ENCODE results near the gene PAK6. TPM values are rescaled to one million over a fixed set of nuclear protein-coding genes. Genes with fewer than 3 reads are reported as not detected.

The PAK6 gene
- total RNA-seq, 5 donors from 2014 or later (not counting 1 experiment from before 2014, with no cell fraction given) = 0.28 to 2.1 (median 1.4) TPM; not detected in 2

DNA sequence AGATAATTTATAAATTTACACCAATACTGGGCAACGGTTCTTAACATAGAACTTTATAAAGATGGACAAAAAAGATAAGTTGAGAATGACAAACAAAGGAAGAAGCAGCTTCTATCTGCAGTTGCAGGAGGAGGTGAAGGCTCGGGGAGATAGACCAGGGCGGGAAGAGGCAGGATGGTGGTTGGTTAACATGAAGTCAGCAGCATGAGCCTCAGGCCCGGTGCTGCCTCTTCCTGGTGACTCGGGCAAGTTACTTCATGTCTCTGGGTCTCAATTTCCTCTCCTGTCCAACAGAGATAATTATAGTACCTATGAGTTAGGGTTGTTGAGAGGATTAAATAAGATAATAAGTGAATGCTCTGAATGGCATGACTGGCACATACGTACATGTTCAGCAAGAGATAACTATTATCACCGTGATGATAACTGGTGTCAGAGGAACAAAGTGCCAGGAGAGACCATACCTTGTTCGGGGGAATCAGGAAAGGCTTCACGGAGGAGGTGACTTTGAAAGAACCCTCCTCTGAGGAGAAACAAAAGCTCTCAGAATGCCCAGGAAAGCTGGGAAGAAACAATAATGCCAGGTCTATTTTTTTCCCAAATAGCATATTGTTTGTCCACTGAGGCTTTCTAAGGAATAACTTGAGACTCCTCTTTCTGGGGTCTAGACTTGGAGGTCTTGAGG is 4.4 kb downstream of the PAK6 start:
- H3K4me3 Mint-ChIP-seq = no peak overlapping the region
- Histone ChIP-seq H3K27me3 (replicated peaks in 1 of 2; ENCODE audit: control insufficient read depth in 2 of 2, extremely low read depth in 1 of 2, insufficient read depth in 2 of 2, low read length in 1 of 2) (peaks cover 0 to 41% of the 10 kb centered on the region in 2 experiments), H3K4me3 (ENCODE audit: control insufficient read depth in 1 of 2, extremely low read depth in 1 of 2, low read length in 1 of 2) (no peak overlapping the region), H3K9me3 (no peaks in the 10 kb centered on the region), H3K27ac (ENCODE audit: low read length) (no peak overlapping the region), H3K4me1 (ENCODE audit: control insufficient read depth in 1 of 2, extremely low read depth in 1 of 2, insufficient read depth in 2 of 2, low read length in 2 of 2) (peaks cover 0 to 11% of the 10 kb centered on the region in 2 experiments), H3K36me3 (ENCODE audit: control insufficient read depth in 2 of 2, extremely low read depth in 1 of 2, insufficient read depth in 1 of 2, low read length in 1 of 2) (no peaks in the 10 kb centered on the region)
- WGBS (ENCODE audit: insufficient coverage) = 93% methylated on average over 3 of the region's 9 CpGs
- no peaks in the 10 kb centered on the region for H3K36me3 Mint-ChIP-seq
- ATAC-seq (replicated peaks in 1 of 4) (no peak), DNase-seq (no peak)
- H3K4me1 Mint-ChIP-seq = peaks cover 6% of the 10 kb centered on the region in 3 donors
- H3K9me3 Mint-ChIP-seq = no peaks in the 10 kb centered on the region
- H3K27me3 Mint-ChIP-seq = peaks cover 8 to 18% of the 10 kb centered on the region in 2 donors
- CTCF ChIA-PET = no interaction called here
- POLR2A ChIA-PET = no interaction called here
- H3K27ac Mint-ChIP-seq = no peak overlapping the region

DNA sequence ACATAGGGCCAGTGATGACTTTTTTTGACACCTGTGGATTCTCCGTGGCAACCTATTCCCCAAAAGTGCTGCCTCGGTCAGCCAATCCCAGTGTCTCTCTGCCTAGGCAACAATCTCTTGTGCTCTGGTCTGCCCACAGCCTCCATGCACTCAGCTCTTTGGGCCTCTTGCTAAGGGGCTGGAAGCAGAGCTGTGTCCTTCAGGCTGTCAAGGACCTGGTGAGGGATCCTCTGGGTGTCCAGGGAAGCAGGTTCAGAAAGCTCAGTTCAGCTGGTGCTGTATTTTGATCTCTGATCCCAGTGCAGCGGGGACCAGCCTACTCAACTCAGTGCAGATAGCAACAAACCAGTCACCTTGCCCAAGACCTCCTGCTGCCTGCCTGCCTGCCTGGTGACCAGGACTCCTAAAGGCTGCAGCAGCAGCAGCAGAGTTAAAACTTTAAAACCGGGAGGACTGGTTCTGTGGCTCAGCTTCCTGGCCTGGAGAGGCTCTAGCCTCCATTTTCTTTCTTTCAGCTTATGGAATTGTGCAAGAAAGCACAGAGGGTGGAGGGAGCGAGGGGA is 6.2 kb downstream of the PAK6 start:
- ATAC-seq (replicated peaks in 1 of 4) = no peak
- POLR2A ChIA-PET = no interaction called here
- no peaks in the 10 kb centered on the region for H3K36me3 ChIP-seq (ENCODE audit: control insufficient read depth in 2 of 2, extremely low read depth in 1 of 2, insufficient read depth in 1 of 2, low read length in 1 of 2)
- no peak overlapping the region for H3K27ac ChIP-seq (ENCODE audit: low read length)
- Mint-ChIP-seq H3K27me3 (peaks cover 0 to 11% of the 10 kb centered on the region in 2 donors), H3K9me3 (no peaks in the 10 kb centered on the region), H3K27ac (no peak overlapping the region), H3K36me3 (no peaks in the 10 kb centered on the region), H3K4me3 (no peak overlapping the region), H3K4me1 (no peaks in the 10 kb centered on the region)
- no peak overlapping the region for H3K4me3 ChIP-seq (ENCODE audit: control insufficient read depth in 1 of 2, extremely low read depth in 1 of 2, low read length in 1 of 2)
- no peak for DNase-seq
- CTCF ChIA-PET = no interaction called here
- no peaks in the 10 kb centered on the region for H3K9me3 ChIP-seq
- WGBS (ENCODE audit: insufficient coverage) = 100% methylated on average over 4 of the region's 5 CpGs
- H3K4me1 ChIP-seq (ENCODE audit: control insufficient read depth in 1 of 2, extremely low read depth in 1 of 2, insufficient read depth in 2 of 2, low read length in 2 of 2) = no peaks in the 10 kb centered on the region
- peaks cover 0 to 30% of the 10 kb centered on the region in 2 experiments for H3K27me3 ChIP-seq (replicated peaks in 1 of 2; ENCODE audit: control insufficient read depth in 2 of 2, extremely low read depth in 1 of 2, insufficient read depth in 2 of 2, low read length in 1 of 2)

DNA sequence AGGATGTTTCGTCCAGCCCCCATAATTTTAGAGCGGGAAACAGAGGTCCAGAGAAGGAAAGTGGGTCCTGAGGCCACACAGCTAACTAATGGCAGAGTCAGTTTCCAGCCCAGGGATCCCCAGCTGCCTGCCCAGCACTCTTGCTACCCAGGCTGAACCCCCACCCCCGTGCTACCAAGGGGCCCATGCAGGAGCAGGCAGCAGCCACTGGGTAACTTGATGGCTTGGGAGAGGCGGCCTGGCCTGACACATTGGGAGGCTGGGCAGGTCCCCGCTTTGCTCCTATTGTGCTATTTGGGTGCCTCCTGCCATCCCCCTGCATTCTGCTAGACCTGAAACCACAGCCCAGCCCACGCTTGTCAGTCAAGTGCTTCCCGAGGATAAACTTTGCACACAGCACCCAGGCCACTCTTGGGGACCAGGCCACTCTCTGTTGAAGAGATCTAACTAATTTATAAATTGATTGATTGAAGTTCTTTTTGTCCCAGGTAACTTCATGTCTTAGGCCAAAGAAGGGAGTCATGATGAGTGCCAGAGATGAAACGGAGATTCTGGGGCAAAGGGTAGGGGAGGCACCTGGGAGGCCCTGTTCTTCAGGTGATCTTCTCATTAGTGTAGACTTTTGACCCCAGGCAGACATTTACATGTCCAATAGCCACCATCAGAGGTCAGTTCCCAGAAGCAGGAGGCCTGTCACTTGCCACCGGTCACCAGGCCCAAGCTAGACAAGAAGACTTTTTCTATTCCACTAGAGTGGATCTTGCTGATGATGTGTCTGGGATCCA is 7.0 kb downstream of the PAK6 start:
- Histone ChIP-seq H3K27ac (ENCODE audit: low read length) (no peak overlapping the region), H3K27me3 (replicated peaks in 1 of 2; ENCODE audit: control insufficient read depth in 2 of 2, extremely low read depth in 1 of 2, insufficient read depth in 2 of 2, low read length in 1 of 2) (peaks cover 0 to 27% of the 10 kb centered on the region in 2 experiments), H3K4me1 (ENCODE audit: control insufficient read depth in 1 of 2, extremely low read depth in 1 of 2, insufficient read depth in 2 of 2, low read length in 2 of 2) (no peaks in the 10 kb centered on the region), H3K9me3 (no peaks in the 10 kb centered on the region), H3K4me3 (ENCODE audit: control insufficient read depth in 1 of 2, extremely low read depth in 1 of 2, low read length in 1 of 2) (no peak overlapping the region), H3K36me3 (ENCODE audit: control insufficient read depth in 2 of 2, extremely low read depth in 1 of 2, insufficient read depth in 1 of 2, low read length in 1 of 2) (no peaks in the 10 kb centered on the region)
- ATAC-seq (replicated peaks in 1 of 4) = no peak
- no peaks in the 10 kb centered on the region for H3K36me3 Mint-ChIP-seq
- H3K27me3 Mint-ChIP-seq = peaks cover 2 to 9% of the 10 kb centered on the region in 2 donors
- CTCF ChIA-PET = no interaction called here
- no peaks in the 10 kb centered on the region for H3K4me1 Mint-ChIP-seq
- peak in 1 of 35 experiments; percentile 11 for DNase-seq
- H3K4me3 Mint-ChIP-seq = no peak overlapping the region
- WGBS (ENCODE audit: insufficient coverage) = 86% methylated on average over 5 of the region's 9 CpGs
- no peak overlapping the region for H3K27ac Mint-ChIP-seq
- no peaks in the 10 kb centered on the region for H3K9me3 Mint-ChIP-seq
- POLR2A ChIA-PET = no interaction called here

- Mint-ChIP-seq H3K36me3 (no peaks in the 10 kb centered on the region), H3K27ac (no peak overlapping the region), H3K4me1 (peaks cover 0 to 4% (median 0%) of the 10 kb centered on the region in 3 donors), H3K9me3 (no peaks in the 10 kb centered on the region), H3K4me3 (no peak overlapping the region), H3K27me3 (peaks cover 6 to 14% of the 10 kb centered on the region in 2 donors)
- WGBS (ENCODE audit: insufficient coverage) = 87% methylated on average over 5 of the region's 8 CpGs
- H3K9me3 ChIP-seq = no peaks in the 10 kb centered on the region
- DNase-seq (no peak), ATAC-seq (replicated peaks in 1 of 4) (no peak)
- ChIA-PET CTCF (interaction anchor here in 1 of 2 donors (0.7 kb wide), 1 partner anchor 72 kb away, joined by 4 read pairs; no protein-coding TSS in a partner anchor), POLR2A (no interaction called here)
- no peak overlapping the region for H3K4me3 ChIP-seq (ENCODE audit: control insufficient read depth in 1 of 2, extremely low read depth in 1 of 2, low read length in 1 of 2)
- no peak overlapping the region for H3K27ac ChIP-seq (ENCODE audit: low read length)
- peaks cover 0 to 26% of the 10 kb centered on the region in 2 experiments for H3K27me3 ChIP-seq (replicated peaks in 1 of 2; ENCODE audit: control insufficient read depth in 2 of 2, extremely low read depth in 1 of 2, insufficient read depth in 2 of 2, low read length in 1 of 2)
- no peaks in the 10 kb centered on the region for H3K4me1 ChIP-seq (ENCODE audit: control insufficient read depth in 1 of 2, extremely low read depth in 1 of 2, insufficient read depth in 2 of 2, low read length in 2 of 2)
- H3K36me3 ChIP-seq (ENCODE audit: control insufficient read depth in 2 of 2, extremely low read depth in 1 of 2, insufficient read depth in 1 of 2, low read length in 1 of 2) = no peaks in the 10 kb centered on the region
These were observed 7.8 kb downstream of the PAK6 start for GRCh38 chr15:40246496-40247280.

- DNase-seq = no peak
- H3K27ac Mint-ChIP-seq = no peak overlapping the region
- Histone ChIP-seq H3K9me3 (no peaks in the 10 kb centered on the region), H3K4me3 (ENCODE audit: control insufficient read depth in 1 of 2, extremely low read depth in 1 of 2, low read length in 1 of 2) (no peak overlapping the region), H3K27me3 (replicated peaks in 1 of 2; ENCODE audit: control insufficient read depth in 2 of 2, extremely low read depth in 1 of 2, insufficient read depth in 2 of 2, low read length in 1 of 2) (peaks cover 2 to 27% of the 10 kb centered on the region in 2 experiments), H3K27ac (ENCODE audit: low read length) (no peak overlapping the region), H3K36me3 (ENCODE audit: control insufficient read depth in 2 of 2, extremely low read depth in 1 of 2, insufficient read depth in 1 of 2, low read length in 1 of 2) (no peaks in the 10 kb centered on the region), H3K4me1 (ENCODE audit: control insufficient read depth in 1 of 2, extremely low read depth in 1 of 2, insufficient read depth in 2 of 2, low read length in 2 of 2) (peaks cover 0 to 4% of the 10 kb centered on the region in 2 experiments)
- ATAC-seq (replicated peaks in 1 of 4) = no peak
- peaks cover 6 to 14% of the 10 kb centered on the region in 2 donors for H3K27me3 Mint-ChIP-seq
- ChIA-PET POLR2A (no interaction called here), CTCF (interaction anchor here in 1 of 2 donors (0.7 kb wide), 1 partner anchor 72 kb away, joined by 4 read pairs; no protein-coding TSS in a partner anchor)
- no peaks in the 10 kb centered on the region for H3K36me3 Mint-ChIP-seq
- WGBS (ENCODE audit: insufficient coverage) = 74% methylated on average over 5 of the region's 12 CpGs
- H3K4me1 Mint-ChIP-seq = peaks cover 0 to 4% (median 0%) of the 10 kb centered on the region in 3 donors
- no peak overlapping the region for H3K4me3 Mint-ChIP-seq
- no peaks in the 10 kb centered on the region for H3K9me3 Mint-ChIP-seq
These were observed 8.6 kb downstream of the PAK6 start for GRCh38 chr15:40247406-40247971.
